Measurements from ENCODE around the gene IL1A. TPM values are rescaled to one million over a fixed set of nuclear protein-coding genes. Genes with fewer than 3 reads are reported as not detected.

The IL1A gene
- total RNA-seq, 4 donors from 2014 or later: 0.13 TPM; not detected in 3

DNA sequence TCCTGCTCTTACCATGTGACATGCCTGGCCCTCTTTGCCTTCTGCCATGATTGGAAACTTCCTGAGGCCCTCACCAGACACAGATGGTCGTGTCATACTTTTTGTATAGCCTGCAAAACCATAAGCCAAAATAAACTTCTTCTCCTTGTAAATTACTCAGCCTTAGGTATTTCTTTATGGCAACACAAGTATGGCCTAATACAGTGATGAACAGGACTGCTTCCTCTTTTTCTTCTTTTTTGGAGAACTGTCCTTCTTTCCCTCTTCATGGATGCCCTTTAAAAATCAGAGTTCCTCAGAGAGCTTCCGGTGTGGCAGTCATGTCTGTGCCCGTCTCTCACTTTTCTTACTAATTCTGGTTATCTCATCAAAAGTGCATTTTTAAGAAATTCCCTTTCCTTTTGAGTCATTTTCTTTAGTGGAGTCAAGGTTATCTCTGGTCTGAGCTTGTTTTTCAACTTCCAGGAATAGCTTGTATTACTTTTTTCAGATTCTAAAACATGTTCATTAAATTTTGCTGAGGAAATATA lies 9.2 kb upstream of the IL1A start:
- no peak for DNase-seq (ENCODE audit: extremely low spot score)
- Histone ChIP-seq H3K4me3 (no peak overlapping the region), H3K27me3 (no peaks in the 10 kb centered on the region), H3K9me3 (no peaks in the 10 kb centered on the region), H3K36me3 (no peaks in the 10 kb centered on the region), H3K4me1 (peaks cover 6 to 19% (median 13%) of the 10 kb centered on the region in 4 donors), H3K27ac (replicated peaks in 1 of 4) (peak overlapping the region in 2 of 4 donors; percentile 49 to 54)
- 76% methylated on average over 3 of the region's 3 CpGs for WGBS
- TF ChIP-seq EP300 (IDR thresholded peaks at IDR 0.05) (no peak), POLR2AphosphoS5 (IDR thresholded peaks at IDR 0.05) (no peak), POLR2A (IDR thresholded peaks at IDR 0.05; ENCODE audit: low read depth) (no peak)
- TF ChIP-seq, protein P1, sequence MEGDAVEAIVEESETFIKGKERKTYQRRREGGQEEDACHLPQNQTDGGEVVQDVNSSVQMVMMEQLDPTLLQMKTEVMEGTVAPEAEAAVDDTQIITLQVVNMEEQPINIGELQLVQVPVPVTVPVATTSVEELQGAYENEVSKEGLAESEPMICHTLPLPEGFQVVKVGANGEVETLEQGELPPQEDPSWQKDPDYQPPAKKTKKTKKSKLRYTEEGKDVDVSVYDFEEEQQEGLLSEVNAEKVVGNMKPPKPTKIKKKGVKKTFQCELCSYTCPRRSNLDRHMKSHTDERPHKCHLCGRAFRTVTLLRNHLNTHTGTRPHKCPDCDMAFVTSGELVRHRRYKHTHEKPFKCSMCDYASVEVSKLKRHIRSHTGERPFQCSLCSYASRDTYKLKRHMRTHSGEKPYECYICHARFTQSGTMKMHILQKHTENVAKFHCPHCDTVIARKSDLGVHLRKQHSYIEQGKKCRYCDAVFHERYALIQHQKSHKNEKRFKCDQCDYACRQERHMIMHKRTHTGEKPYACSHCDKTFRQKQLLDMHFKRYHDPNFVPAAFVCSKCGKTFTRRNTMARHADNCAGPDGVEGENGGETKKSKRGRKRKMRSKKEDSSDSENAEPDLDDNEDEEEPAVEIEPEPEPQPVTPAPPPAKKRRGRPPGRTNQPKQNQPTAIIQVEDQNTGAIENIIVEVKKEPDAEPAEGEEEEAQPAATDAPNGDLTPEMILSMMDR (IDR thresholded peaks at IDR 0.05): no peak
- intact Hi-C loops (cut with DNase I): no loop called here

DNA sequence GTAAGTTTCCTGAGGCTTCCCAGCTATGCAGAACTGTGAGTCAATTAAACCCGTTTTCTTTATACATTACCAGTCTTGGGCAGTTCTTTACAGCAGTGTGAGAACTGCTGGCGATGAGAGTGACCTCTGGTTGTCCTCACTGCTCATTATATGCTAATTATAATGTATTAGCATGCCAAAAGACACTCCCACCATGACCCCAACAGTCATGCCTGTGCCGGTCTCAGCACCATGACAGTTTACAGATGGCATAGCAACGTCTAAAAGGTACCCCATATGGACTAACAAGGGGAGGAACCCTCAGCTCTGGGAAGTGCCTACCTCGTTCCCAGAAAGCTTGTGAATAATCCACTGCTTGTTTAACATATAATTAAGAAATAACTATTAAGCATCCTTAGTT lies 8.1 kb upstream of the IL1A start:
- DNase-seq (ENCODE audit: extremely low spot score): no peak
- H3K4me3 ChIP-seq: no peak overlapping the region
- 80% methylated on average over 5 of the region's 5 CpGs for WGBS
- no peaks in the 10 kb centered on the region for H3K36me3 ChIP-seq
- peaks cover 6 to 19% (median 13%) of the 10 kb centered on the region in 4 donors for H3K4me1 ChIP-seq
- no peak for TF ChIP-seq POLR2A (IDR thresholded peaks at IDR 0.05; ENCODE audit: low read depth)
- TF ChIP-seq, protein P1 (IDR thresholded peaks at IDR 0.05): no peak
- no peak for TF ChIP-seq POLR2AphosphoS5 (IDR thresholded peaks at IDR 0.05)
- intact Hi-C loops (cut with DNase I): no loop called here
- H3K9me3 ChIP-seq: no peaks in the 10 kb centered on the region
- no peak overlapping the region for H3K27ac ChIP-seq (replicated peaks in 1 of 4)
- no peaks in the 10 kb centered on the region for H3K27me3 ChIP-seq

GRCh38 chr2:112791693-112792230 lies 7.5 kb upstream of the IL1A start:
- H3K27me3 ChIP-seq: no peaks in the 10 kb centered on the region
- H3K4me3 ChIP-seq: no peak overlapping the region
- TF ChIP-seq POLR2A (IDR thresholded peaks at IDR 0.05; ENCODE audit: low read depth) (no peak), EP300 (IDR thresholded peaks at IDR 0.05) (no peak), POLR2AphosphoS5 (IDR thresholded peaks at IDR 0.05) (no peak)
- TF ChIP-seq, protein P1 (IDR thresholded peaks at IDR 0.05): no peak
- no peaks in the 10 kb centered on the region for H3K36me3 ChIP-seq
- no peak for DNase-seq (ENCODE audit: extremely low spot score)
- intact Hi-C loops (cut with DNase I): no loop called here
- H3K9me3 ChIP-seq: no peaks in the 10 kb centered on the region
- 98% methylated on average over 3 of the region's 3 CpGs for WGBS
- peaks cover 6 to 19% (median 13%) of the 10 kb centered on the region in 4 donors for H3K4me1 ChIP-seq
- H3K27ac ChIP-seq (replicated peaks in 1 of 4): no peak overlapping the region

GRCh38 chr2:112791019-112791418 lies 6.7 kb upstream of the IL1A start:
- intact Hi-C loops (cut with DNase I): no loop called here
- Histone ChIP-seq H3K36me3 (no peaks in the 10 kb centered on the region), H3K4me1 (peaks cover 6 to 19% (median 13%) of the 10 kb centered on the region in 4 donors), H3K4me3 (no peak overlapping the region), H3K27ac (replicated peaks in 1 of 4) (no peak overlapping the region), H3K9me3 (no peaks in the 10 kb centered on the region), H3K27me3 (no peaks in the 10 kb centered on the region)
- WGBS: no CpG with 5 or more reads among the region's 3 CpGs
- no peak for DNase-seq (ENCODE audit: extremely low spot score)
- TF ChIP-seq, protein P1 (IDR thresholded peaks at IDR 0.05): no peak
- TF ChIP-seq EP300 (IDR thresholded peaks at IDR 0.05): no peak
- TF ChIP-seq POLR2AphosphoS5 (IDR thresholded peaks at IDR 0.05): no peak
- no peak for TF ChIP-seq POLR2A (IDR thresholded peaks at IDR 0.05; ENCODE audit: low read depth)

DNA sequence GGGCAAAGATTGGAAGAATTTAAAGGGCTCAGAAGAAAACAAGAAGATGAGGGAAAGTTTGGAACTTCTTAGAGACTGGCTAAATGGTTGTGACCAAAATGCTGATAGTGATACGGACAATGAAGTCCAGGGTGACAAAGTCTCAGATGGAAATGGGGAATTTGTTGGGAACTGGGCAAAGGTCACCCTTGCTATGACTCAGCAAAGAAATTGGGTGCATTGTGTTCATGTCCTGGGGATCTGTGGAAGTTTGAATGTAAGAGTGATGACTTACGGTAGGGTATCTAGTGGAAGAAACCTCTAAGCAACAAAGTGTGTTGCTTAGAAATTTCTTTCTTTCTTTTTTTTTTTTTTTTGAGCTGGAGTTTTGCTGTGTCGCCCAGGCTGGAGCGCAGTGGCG lies 6.0 kb upstream of the IL1A start:
- TF ChIP-seq POLR2AphosphoS5 (IDR thresholded peaks at IDR 0.05) (no peak), EP300 (IDR thresholded peaks at IDR 0.05) (no peak), POLR2A (IDR thresholded peaks at IDR 0.05; ENCODE audit: low read depth) (no peak)
- TF ChIP-seq, protein P1 (IDR thresholded peaks at IDR 0.05): no peak
- Histone ChIP-seq H3K9me3 (no peaks in the 10 kb centered on the region), H3K4me1 (peaks cover 6 to 19% (median 13%) of the 10 kb centered on the region in 4 donors), H3K27ac (replicated peaks in 1 of 4) (no peak overlapping the region), H3K4me3 (no peak overlapping the region), H3K36me3 (no peaks in the 10 kb centered on the region), H3K27me3 (no peaks in the 10 kb centered on the region)
- intact Hi-C loops (cut with DNase I): no loop called here
- 90% methylated on average over 5 of the region's 5 CpGs for WGBS
- no peak for DNase-seq (ENCODE audit: extremely low spot score)

All from esophagus muscularis mucosa (tissue), 4 donors.